ENCODE results near the gene LCN12.
A peak's percentile ranks its signal among the peaks of the same experiment; 100 is the strongest.
"Not testable (repeated sequence)": the region's sequence is repeated elsewhere in the genome, so short reads cannot be mapped to it uniquely, and the experiment has no call there.

Gene LCN12

GRCh38 chr9:136997830-136998234 lies 45.8 kb downstream of the LCN12 start:
- no peak for TF ChIP-seq CTCF (IDR thresholded peaks at IDR 0.05; ENCODE audit: insufficient read depth, low read depth, low read length, missing control alignments)
- no peak for DNase-seq (ENCODE audit: low read depth)
- no peak overlapping the region for H3K4me3 ChIP-seq (ENCODE audit: low read length)

GRCh38 chr9:137000177-137000930 lies 48.3 kb downstream of the LCN12 start:
- peak; percentile 59 for DNase-seq (ENCODE audit: low read depth)
- no peak for TF ChIP-seq CTCF (IDR thresholded peaks at IDR 0.05; ENCODE audit: insufficient read depth, low read depth, low read length, missing control alignments)
- H3K4me3 ChIP-seq (ENCODE audit: low read length): no peak overlapping the region

GRCh38 chr9:137001857-137002645 lies 50.0 kb downstream of the LCN12 start:
- H3K4me3 ChIP-seq (ENCODE audit: low read length): no peak overlapping the region
- TF ChIP-seq CTCF (IDR thresholded peaks at IDR 0.05; ENCODE audit: insufficient read depth, low read depth, low read length, missing control alignments): no peak
- no peak for DNase-seq (ENCODE audit: low read depth)

- no peak for TF ChIP-seq CTCF (IDR thresholded peaks at IDR 0.05; ENCODE audit: insufficient read depth, low read depth, low read length, missing control alignments)
- no peak for DNase-seq (ENCODE audit: low read depth)
- no peak overlapping the region for H3K4me3 ChIP-seq (ENCODE audit: low read length)
These were observed 50.6 kb downstream of the LCN12 start for GRCh38 chr9:137002646-137003041.

GRCh38 chr9:137004285-137004684 lies 52.2 kb downstream of the LCN12 start:
- DNase-seq (ENCODE audit: low read depth); H3K4me3 ChIP-seq (ENCODE audit: low read length): not testable (repeated sequence)
- TF ChIP-seq CTCF (IDR thresholded peaks at IDR 0.05; ENCODE audit: insufficient read depth, low read depth, low read length, missing control alignments): peak; percentile 29

Data from epithelial cell of esophagus (primary cell).